Gastroesophageal sphincter (tissue), 4 donors: Measurements from ENCODE around the gene VPS13D. TPM values are rescaled to one million over a fixed set of nuclear protein-coding genes. Genes with fewer than 3 reads are reported as not detected.

Experiments
- ATAC-seq: fragments of 150-250 bp; one replicate; pipeline ENCODE4 v1.9.1; 2016; ENCODE audit warnings: mild to moderate bottlenecking, moderate library complexity
- H3K27ac ChIP-seq, 4 donors: fragments of 200-600 bp; sonication (generic) in 3 of 4; 1 replicate in 3 of 4; 2 replicates in 1 of 4; pipeline ENCODE4 v1.5.1; 2016 to 2019
- H3K27me3 ChIP-seq: fragments of 200-600 bp; sonication (generic); one replicate; pipeline ENCODE4 v1.5.1; 2019
- H3K36me3 ChIP-seq, 2 donors: fragments of 200-600 bp; sonication (generic); one replicate each; pipeline ENCODE4 v1.5.1; 2019; ENCODE audit warnings: control low read depth in 1 of 2
- H3K4me1 ChIP-seq, 3 donors: fragments of 200-600 bp; sonication (generic); 1 replicate in 2 of 3; 2 replicates in 1 of 3; pipeline ENCODE4 v1.5.1; 2016 to 2019; ENCODE audit warnings: control low read depth in 2 of 3
- H3K4me3 ChIP-seq, 2 donors: fragments of 200-600 bp; sonication (generic); one replicate each; pipeline ENCODE4 v1.5.1; 2019; ENCODE audit warnings: mild to moderate bottlenecking in 1 of 2, moderate library complexity in 1 of 2
- H3K9me3 ChIP-seq, 3 donors: fragments of 200-600 bp; sonication (generic); one replicate each; pipeline ENCODE4 v1.5.1; 2017 to 2019; ENCODE audit warnings: control low read depth in 2 of 3
- CTCF ChIP-seq, 4 experiments: fragments of 200-600 bp in 2 of 4; fragments of 450-650 bp in 2 of 4; sonication (generic) in 1 of 4; IDR thresholded peaks; one replicate each; pipeline ENCODE4 v1.5.1; 2017 to 2019; ENCODE audit warnings: antibody characterized with exemption in 4 of 4, mild to moderate bottlenecking in 2 of 4, moderate library complexity in 2 of 4
- EP300 ChIP-seq: sonication (generic); formaldehyde crosslinking; IDR thresholded peaks from one replicate; pipeline ENCODE4 v1.6.1; 2017; ENCODE audit warnings: antibody characterized with exemption, mild to moderate bottlenecking
- POLR2A ChIP-seq, 2 donors: fragments of 450-650 bp; IDR thresholded peaks; one replicate each; pipeline ENCODE4 v1.6.1; 2017; ENCODE audit warnings: antibody characterized with exemption in 2 of 2, mild to moderate bottlenecking in 2 of 2, moderate library complexity in 1 of 2
- POLR2AphosphoS5 ChIP-seq: sonication (generic); formaldehyde crosslinking; IDR thresholded peaks from one replicate; pipeline ENCODE4 v1.6.1; 2017; ENCODE audit warnings: antibody characterized with exemption
- WGBS, 2 donors: methylation state at CpG; one replicate each; pipeline ENCODE4 v1.1.5; 2018; ENCODE audit warnings: low coverage in 1 of 2; 5-methylcytosine and 5-hydroxymethylcytosine counted together
- total RNA-seq, 4 donors: library from RNA; depleted of rRNA; stranded (reverse); fragments of >200 nt; gene quantifications; one replicate each; pipeline ENCODE4 v1.1.0, GENCODE V29; 2016

VPS13D gene
- total RNA-seq, 4 donors from 2014 or later: 62.3 to 95.5 (median 81.5) TPM

- 53 to 86% methylated on average over 2 to 4 of the region's 13 CpGs for WGBS, 2 donors
- Histone ChIP-seq H3K27ac (peak overlapping the region in 3 of 4 donors; percentile 80 to 86 (median 85)), H3K4me3 (peak overlapping the region in 1 of 2 donors; percentile 8), H3K9me3 (no peaks in the 10 kb centered on the region), H3K36me3 (peaks cover 0 to 4% of the 10 kb centered on the region in 2 donors), H3K27me3 (peaks cover 43% of the 10 kb centered on the region), H3K4me1 (peaks cover 0 to 79% (median 34%) of the 10 kb centered on the region in 3 donors)
- no peak for TF ChIP-seq EP300
- ATAC-seq: no peak
Measured at GRCh38 chr1:12185918-12186678, 43.7 kb upstream of the VPS13D start.

GRCh38 chr1:12186679-12186985, 43.2 kb upstream of the VPS13D start:
- WGBS, 2 donors: 25 to 53% methylated on average over 1 to 3 of the region's 4 CpGs
- H3K27ac ChIP-seq: peak overlapping the region in 3 of 4 donors; percentile 7 to 86 (median 80)

GRCh38 chr1:12188115-12188514, 41.7 kb upstream of the VPS13D start:
- WGBS, 2 donors: 47 to 80% methylated on average over 1 to 2 of the region's 3 CpGs
- H3K27me3 ChIP-seq: peaks cover 43% of the 10 kb centered on the region
- no peak overlapping the region for H3K4me3 ChIP-seq
- peaks cover 0 to 20% of the 10 kb centered on the region in 2 donors for H3K36me3 ChIP-seq
- no peak for ATAC-seq
- TF ChIP-seq POLR2A (IDR thresholded peaks at IDR 0.05) (no peak), POLR2AphosphoS5 (no peak), CTCF (IDR thresholded peaks at IDR 0.05) (no peak), EP300 (no peak)
- no peaks in the 10 kb centered on the region for H3K9me3 ChIP-seq
- H3K27ac ChIP-seq: peak overlapping the region in 1 of 4 donors; percentile 24
- H3K4me1 ChIP-seq: peaks cover 0 to 62% (median 34%) of the 10 kb centered on the region in 3 donors

More at GRCh38 chr1:12186679-12186985, 43.2 kb upstream of the VPS13D start:
- H3K4me3 ChIP-seq: no peak overlapping the region
- no peak for TF ChIP-seq EP300
- no peak for TF ChIP-seq POLR2A (IDR thresholded peaks at IDR 0.05)
- no peak for TF ChIP-seq CTCF (IDR thresholded peaks at IDR 0.05)
- no peak for TF ChIP-seq POLR2AphosphoS5
- peaks cover 0 to 6% of the 10 kb centered on the region in 2 donors for H3K36me3 ChIP-seq
- ATAC-seq: no peak
- peaks cover 0 to 74% (median 34%) of the 10 kb centered on the region in 3 donors for H3K4me1 ChIP-seq
- peaks cover 43% of the 10 kb centered on the region for H3K27me3 ChIP-seq
- H3K9me3 ChIP-seq: no peaks in the 10 kb centered on the region

GRCh38 chr1:12188657-12189327, 41.0 kb upstream of the VPS13D start:
- ATAC-seq: no peak
- Histone ChIP-seq H3K4me1 (peaks cover 0 to 58% (median 34%) of the 10 kb centered on the region in 3 donors), H3K27ac (peak overlapping the region in 1 of 4 donors; percentile 24), H3K4me3 (no peak overlapping the region), H3K36me3 (peaks cover 0 to 27% of the 10 kb centered on the region in 2 donors), H3K27me3 (peaks cover 43% of the 10 kb centered on the region), H3K9me3 (no peaks in the 10 kb centered on the region)
- TF ChIP-seq EP300 (no peak), POLR2AphosphoS5 (no peak), POLR2A (IDR thresholded peaks at IDR 0.05) (no peak), CTCF (IDR thresholded peaks at IDR 0.05) (no peak)
- 60% methylated on average over 2 of the region's 13 CpGs; no CpG with 5 or more reads in 1 of the 2 donors for WGBS, 2 donors

GRCh38 chr1:12189328-12189682, 40.5 kb upstream of the VPS13D start:
- Histone ChIP-seq H3K4me1 (peaks cover 0 to 53% (median 34%) of the 10 kb centered on the region in 3 donors), H3K27ac (no peak overlapping the region), H3K9me3 (no peaks in the 10 kb centered on the region), H3K4me3 (no peak overlapping the region), H3K27me3 (peaks cover 43% of the 10 kb centered on the region), H3K36me3 (peaks cover 0 to 32% of the 10 kb centered on the region in 2 donors)
- no peak for ATAC-seq
- no peak for TF ChIP-seq CTCF (IDR thresholded peaks at IDR 0.05)
- no peak for TF ChIP-seq POLR2A (IDR thresholded peaks at IDR 0.05)
- no peak for TF ChIP-seq POLR2AphosphoS5
- TF ChIP-seq EP300: no peak
- WGBS, 2 donors: 70 to 73% methylated on average over 2 to 3 of the region's 5 CpGs
